Heart left ventricle (tissue), 16 donors: ENCODE data around the gene OR10W1. TPM values are rescaled to one million over a fixed set of nuclear protein-coding genes. Genes with fewer than 3 reads are reported as not detected.

Experiments used
- ATAC-seq, 4 donors: fragments of 200-7000 bp; cut with Tn5 transposase; one replicate each; pipeline ENCODE4 v1.9.1; 2020 to 2022; ENCODE audit warnings: moderate library complexity in 4 of 4, mild to moderate bottlenecking in 3 of 4, moderate number of reproducible peaks in 1 of 4
- DNase-seq, 5 donors: peaks; one replicate each; pipeline ENCODE4 v3.0.0-alpha.2; 2020
- H3K27ac ChIP-seq, 12 donors: fragments of 200-600 bp; sonication (generic) in 4 of 12; one replicate each; pipeline versions ENCODE4 v1.5.0 to v1.8.0; 2016 to 2022; ENCODE audit warnings: mild to moderate bottlenecking in 2 of 12
- H3K27me3 ChIP-seq, 9 donors: fragments of 200-600 bp; sonication (generic) in 2 of 9; one replicate each; pipeline versions ENCODE4 v1.5.1 to v1.8.0; 2016 to 2022; ENCODE audit warnings: mild to moderate bottlenecking in 3 of 9
- H3K36me3 ChIP-seq, 9 donors: fragments of 200-600 bp; sonication (generic) in 2 of 9; one replicate each; pipeline versions ENCODE4 v1.5.0 to v1.8.0; 2018 to 2022; ENCODE audit warnings: mild to moderate bottlenecking in 2 of 9
- H3K4me1 ChIP-seq, 12 donors: fragments of 200-600 bp; sonication (generic) in 4 of 12; one replicate each; pipeline versions ENCODE4 v1.5.0 to v1.8.0; 2016 to 2022; ENCODE audit warnings: mild to moderate bottlenecking in 3 of 12
- H3K4me3 ChIP-seq, 12 donors: fragments of 200-600 bp; sonication (generic) in 4 of 12; one replicate each; pipeline versions ENCODE4 v1.5.0 to v1.8.0; 2017 to 2022; ENCODE audit warnings: mild to moderate bottlenecking in 9 of 12, moderate library complexity in 4 of 12
- H3K9me3 ChIP-seq, 12 donors: fragments of 200-600 bp; sonication (generic) in 4 of 12; one replicate each; pipeline versions ENCODE4 v1.5.0 to v1.8.0; 2016 to 2022; ENCODE audit warnings: mild to moderate bottlenecking in 1 of 12
- CTCF ChIP-seq, 12 donors: fragments of 200-600 bp; sonication (generic) in 4 of 12; IDR thresholded peaks; one replicate each; pipeline versions ENCODE4 v1.5.0 to v1.8.0; 2018 to 2022; ENCODE audit warnings: antibody characterized with exemption in 12 of 12, mild to moderate bottlenecking in 5 of 12
- POLR2A ChIP-seq, 2 donors: fragments of 450-650 bp; IDR thresholded peaks; one replicate each; pipeline ENCODE4 v1.6.1; 2017; ENCODE audit warnings: antibody characterized with exemption in 2 of 2, mild to moderate bottlenecking in 2 of 2, moderate library complexity in 2 of 2
- WGBS, 4 donors: extraction: QIAGEN DNeasy Blood & Tissue Kit in 2 of 4; methylation state at CpG; one replicate each; pipeline versions ENCODE4 v1.1.5 to v1.1.7; 2013 to 2018; 5-methylcytosine and 5-hydroxymethylcytosine counted together
- intact Hi-C, 10 donors: fragments of 100-400 bp; cut with DNase I; formaldehyde crosslinking; loops; one replicate each; pipeline versions ENCODE4 v1.11.1 to v1.14.2; 2022
- polyA plus RNA-seq, 2 donors: library from polyadenylated mRNA; stranded (reverse); fragments of 200-250 nt; gene quantifications; one replicate each; pipeline ENCODE4 v1.2.3, GENCODE V29; 2013
- total RNA-seq, 9 donors: library from RNA; depleted of rRNA in 2 of 9; stranded (reverse); fragments of >200 nt in 2 of 9; fragmentation: NEBNext Ultra II Directional in 3 of 9; extraction: Animal tissue kit (Norgen Biotek cat#: 25700) in 3 of 9; gene quantifications; one replicate each; pipeline versions ENCODE4 v1.1.0 to v1.2.4, GENCODE V29; 2016 to 2023
- donor health status: ischemic (EF 13 %, LVEDD 7.1; RV severe dilation, severe dysfunction).
- donor health status: healthy with polysubstance abuse.
- donor health status: DM: no; HTN: yes; CAD: no.
- donor health status: DM: no; HTN: no; CAD: no.
- donor health status: ischemic (EF 25% LVEDD 6.9; RV normal size, moderate dysfunction).
- donor health status: ischemic (EF 25% LVEDD 5.7; RV mildly dilated, moderate dysfunction).
- donor health status: healthy.
- donor health status: DM: yes; HTN: yes; CAD: no.
- donor health status: ischemic (EF 35%, LVEDD 5.7; RV mildly dilated, moderate dysfunction).
- donor health status: nonischemic (EF 11% LVEDD 7.7; RV severe dilation, severe dysfunction).
- donor health status: DM: yes; HTN: yes; CAD: no.
- donor health status: PGD.
- donor health status: ischemic (EF 29% LVEDD 5.4; RV normal size, mild dysfunction).
- donor health status: nonischemic (EF 23%, LVEDD 6.1; RV moderate dilation, normal function).

OR10W1 gene
- total and polyA plus RNA-seq, 11 donors, result not detected

GRCh38 chr11:58227956-58228615, 40.0 kb downstream of the OR10W1 start:
- H3K27me3 ChIP-seq, result no peaks in the 10 kb centered on the region
- no peak overlapping the region for H3K4me3 ChIP-seq
- ATAC-seq, result peak in 1 of 4 donors; percentile 31
- no peaks in the 10 kb centered on the region for H3K9me3 ChIP-seq
- no peak overlapping the region for H3K27ac ChIP-seq
- DNase-seq, result peak in 2 of 5 donors; percentile 15 to 51
- intact Hi-C loops, result no loop called here
- H3K4me1 ChIP-seq, result peaks cover 0 to 5% (median 0%) of the 10 kb centered on the region in 12 donors
- no peaks in the 10 kb centered on the region for H3K36me3 ChIP-seq
- 91 to 94% (median 92%) methylated on average over 32 of the region's 32 CpGs for WGBS, 4 donors
- TF ChIP-seq CTCF (IDR thresholded peaks at IDR 0.05), result no peak
- TF ChIP-seq POLR2A (IDR thresholded peaks at IDR 0.05), result no peak

GRCh38 chr11:58222721-58223120, 45.3 kb downstream of the OR10W1 start:
- Histone ChIP-seq H3K4me3 (no peak overlapping the region), H3K36me3 (no peaks in the 10 kb centered on the region), H3K27ac (no peak overlapping the region), H3K4me1 (no peaks in the 10 kb centered on the region), H3K9me3 (no peaks in the 10 kb centered on the region), H3K27me3 (no peaks in the 10 kb centered on the region)
- no peak for DNase-seq
- ATAC-seq, result no peak
- WGBS, 4 donors, result 69 to 75% (median 73%) methylated on average over 7 of the region's 7 CpGs
- TF ChIP-seq POLR2A (IDR thresholded peaks at IDR 0.05) (no peak), CTCF (IDR thresholded peaks at IDR 0.05) (no peak)
- intact Hi-C loops, result no loop called here

Other genes with a start within 250 kb of the OR10W1 start
- not detected for gene OR9Q1, start 244.4 kb downstream of the OR10W1 start, total RNA-seq
- not detected for gene OR9Q1, start 244.4 kb downstream of the OR10W1 start, polyA plus RNA-seq
- gene OR6Q1, start 237.3 kb downstream of the OR10W1 start, total RNA-seq, result not detected
- gene OR6Q1, start 237.3 kb downstream of the OR10W1 start, polyA plus RNA-seq, result not detected
- gene OR9I1, start 142.7 kb downstream of the OR10W1 start, total RNA-seq, result not detected
- gene OR9I1, start 142.7 kb downstream of the OR10W1 start, polyA plus RNA-seq, result not detected
- not detected for gene OR9Q2, start 79.2 kb downstream of the OR10W1 start, total RNA-seq
- not detected for gene OR9Q2, start 79.2 kb downstream of the OR10W1 start, polyA plus RNA-seq
- not detected for gene OR1S2, start 64.1 kb downstream of the OR10W1 start, total RNA-seq
- gene OR1S2, start 64.1 kb downstream of the OR10W1 start, polyA plus RNA-seq, result not detected
- not detected for gene OR1S1, start 55.5 kb downstream of the OR10W1 start, total RNA-seq
- gene OR1S1, start 55.5 kb downstream of the OR10W1 start, polyA plus RNA-seq, result not detected
- gene OR10Q1, start 39.3 kb downstream of the OR10W1 start, total RNA-seq, result not detected
- gene OR10Q1, start 39.3 kb downstream of the OR10W1 start, polyA plus RNA-seq, result not detected
- not detected for gene OR5B17, start 90.8 kb upstream of the OR10W1 start, total RNA-seq
- not detected for gene OR5B17, start 90.8 kb upstream of the OR10W1 start, polyA plus RNA-seq
- not detected for gene OR5B3, start 138.6 kb upstream of the OR10W1 start, total RNA-seq
- gene OR5B3, start 138.6 kb upstream of the OR10W1 start, polyA plus RNA-seq, result not detected
- gene OR5B2, start 159.9 kb upstream of the OR10W1 start, total RNA-seq, result not detected
- not detected for gene OR5B2, start 159.9 kb upstream of the OR10W1 start, polyA plus RNA-seq
- gene OR5B12, start 174.0 kb upstream of the OR10W1 start, total RNA-seq, result not detected
- not detected for gene OR5B12, start 174.0 kb upstream of the OR10W1 start, polyA plus RNA-seq
- gene OR5B21, start 239.8 kb upstream of the OR10W1 start, total RNA-seq, result not detected
- not detected for gene OR5B21, start 239.8 kb upstream of the OR10W1 start, polyA plus RNA-seq